ACC112 (cell line): Measurements from ENCODE around the gene COL6A1.

Experiments used
- H2AFZ ChIP-seq: fragments of 200-600 bp; sonication (generic); one replicate; pipeline ENCODE4 v1.6.0; 2017; ENCODE audit warnings: antibody characterized with exemption, low read length; ENCODE audit not compliant: unreplicated experiment
- H3K27ac ChIP-seq: fragments of 200-600 bp; sonication (generic); 2 replicates; pipeline ENCODE4 v1.5.1; 2014; ENCODE audit warnings: low read depth, mild to moderate bottlenecking, antibody characterized with exemption, low read length, moderate library complexity
- H3K27me3 ChIP-seq: fragments of 200-600 bp; sonication (generic); 2 replicates; pipeline ENCODE4 v1.6.1; 2014; ENCODE audit warnings: mild to moderate bottlenecking, antibody characterized with exemption, low read length, moderate library complexity, mixed read lengths; ENCODE audit not compliant: insufficient read depth
- H3K36me3 ChIP-seq: fragments of 200-600 bp; sonication (generic); 2 replicates; pipeline ENCODE4 v1.6.1; 2016; ENCODE audit warnings: mild to moderate bottlenecking, antibody characterized with exemption, low read length, moderate library complexity, mixed read lengths; ENCODE audit not compliant: insufficient read depth
- H3K4me1 ChIP-seq: fragments of 200-600 bp; sonication (generic); one replicate; pipeline ENCODE4 v1.6.1; 2016; ENCODE audit warnings: low read length, mixed read lengths; ENCODE audit not compliant: insufficient read depth, unreplicated experiment, control insufficient read depth
- H3K4me3 ChIP-seq: fragments of 200-600 bp; sonication (generic); 2 replicates; pipeline ENCODE4 v1.5.1; 2014; ENCODE audit warnings: mild to moderate bottlenecking, low read depth, low read length
- H3K79me2 ChIP-seq: fragments of 200-600 bp; sonication (generic); one replicate; pipeline ENCODE4 v1.6.0; 2016; ENCODE audit warnings: low read length; ENCODE audit not compliant: control insufficient read depth, unreplicated experiment, insufficient read depth

The COL6A1 gene

DNA sequence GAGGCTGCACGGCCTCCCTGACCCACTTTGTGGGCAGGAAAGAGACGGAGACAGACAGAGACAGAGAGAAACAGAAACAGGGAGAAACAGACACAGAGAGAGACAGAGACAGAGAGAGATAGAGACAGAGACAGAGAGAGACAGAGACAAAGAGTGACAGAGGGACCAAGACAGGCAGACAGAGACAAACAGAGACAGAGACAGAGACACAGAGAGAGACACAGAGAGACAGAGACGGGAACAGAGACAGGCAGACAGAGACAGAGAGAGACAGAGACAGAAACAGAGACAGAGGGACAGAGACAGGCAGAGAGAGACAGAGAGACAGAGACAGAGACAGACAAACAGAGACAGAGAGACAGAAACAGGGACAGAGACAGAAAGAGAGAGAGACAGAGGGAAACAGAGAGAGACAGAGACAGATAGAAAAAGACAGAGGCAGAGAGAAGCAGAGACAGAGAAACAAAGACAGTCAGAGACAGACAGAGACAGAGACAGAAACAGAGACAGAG lies 3.1 kb downstream of the COL6A1 start:
- H3K79me2 ChIP-seq = peaks cover 67% of the 10 kb centered on the region
- H3K4me1 ChIP-seq = peaks cover 26% of the 10 kb centered on the region
- H3K4me3 ChIP-seq = peak overlapping the region; percentile 99
- peak overlapping the region; percentile 72 for H3K27ac ChIP-seq
- H2AFZ ChIP-seq = no peak overlapping the region
- peaks cover 49% of the 10 kb centered on the region for H3K36me3 ChIP-seq
- no peaks in the 10 kb centered on the region for H3K27me3 ChIP-seq

DNA sequence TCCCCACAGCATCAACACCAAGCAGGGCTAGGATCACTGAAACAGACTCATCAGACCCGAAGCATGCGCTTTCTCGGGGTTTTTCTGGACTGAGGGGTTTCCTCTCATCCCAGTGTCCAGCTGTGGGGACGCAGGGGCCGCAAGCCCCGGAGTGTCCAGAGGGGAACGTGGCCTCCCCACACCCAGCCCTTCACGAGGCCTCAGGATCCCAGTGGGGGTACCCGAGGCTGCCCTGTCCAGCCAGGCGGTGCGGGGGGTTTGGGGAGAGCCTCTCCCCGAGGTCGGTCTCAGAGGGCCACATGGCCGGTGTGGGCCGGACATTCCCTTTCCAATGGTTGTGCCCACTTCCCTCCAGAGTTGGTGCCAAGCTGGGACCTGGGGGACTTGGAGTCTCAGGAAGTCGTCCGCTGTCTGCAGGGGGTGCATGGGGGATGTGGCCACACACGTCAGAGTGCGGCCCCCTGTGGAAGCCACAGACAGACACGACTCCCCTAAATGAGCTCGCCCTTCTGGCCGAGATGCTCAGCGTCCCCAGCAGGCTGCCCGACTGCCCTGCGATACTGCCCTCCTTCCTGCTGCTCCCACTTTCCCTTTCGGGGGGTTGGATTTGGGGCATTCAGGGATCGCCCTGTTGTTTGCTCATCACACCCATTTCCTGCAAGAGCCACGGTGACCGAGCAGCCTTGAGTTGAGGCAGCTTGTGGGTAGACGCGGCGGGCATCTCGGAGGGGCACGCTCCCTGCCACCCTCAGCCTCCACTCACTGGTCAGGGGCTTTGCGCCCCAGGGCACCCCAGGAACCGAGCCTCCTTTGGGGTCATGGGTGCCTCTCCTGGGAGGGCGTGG lies 4.1 kb downstream of the COL6A1 start:
- H3K36me3 ChIP-seq = peaks cover 57% of the 10 kb centered on the region
- H2AFZ ChIP-seq = no peak overlapping the region
- peak overlapping the region; percentile 72 for H3K27ac ChIP-seq

DNA sequence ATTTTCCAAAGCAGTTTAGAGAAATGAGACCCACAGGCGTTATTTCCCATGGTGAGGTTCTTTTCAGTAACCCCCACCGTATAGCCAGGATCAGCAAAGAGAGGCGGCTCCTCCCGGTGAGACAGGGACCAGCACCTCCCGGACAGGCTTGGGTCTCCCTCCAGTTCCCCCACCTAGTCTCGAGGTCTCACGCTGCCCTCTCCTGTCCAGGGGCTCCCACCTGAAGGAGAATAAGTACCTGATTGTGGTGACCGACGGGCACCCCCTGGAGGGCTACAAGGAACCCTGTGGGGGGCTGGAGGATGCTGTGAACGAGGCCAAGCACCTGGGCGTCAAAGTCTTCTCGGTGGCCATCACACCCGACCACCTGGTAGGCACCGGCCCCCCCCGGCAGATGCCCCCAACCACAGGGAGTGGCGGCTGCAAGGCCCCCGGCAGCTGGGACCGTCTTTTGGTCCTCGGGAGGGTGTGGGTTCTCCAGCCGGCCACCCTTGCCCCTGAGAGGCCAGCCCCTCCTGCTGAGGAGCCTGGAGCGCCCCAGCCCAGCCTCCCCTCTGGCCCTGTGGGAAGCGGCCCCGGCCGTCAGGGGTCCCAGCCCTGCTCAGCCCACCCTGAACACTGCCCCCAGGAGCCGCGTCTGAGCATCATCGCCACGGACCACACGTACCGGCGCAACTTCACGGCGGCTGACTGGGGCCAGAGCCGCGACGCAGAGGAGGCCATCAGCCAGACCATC lies 4.9 kb downstream of the COL6A1 start:
- Histone ChIP-seq H3K27ac (0 out of 2 replicates have a peak overlapping the region, but pooled peaks have one; percentile 72), H3K79me2 (peaks cover 67% of the 10 kb centered on the region), H3K4me3 (no peak overlapping the region), H3K36me3 (peaks cover 60% of the 10 kb centered on the region), H3K27me3 (no peaks in the 10 kb centered on the region), H3K4me1 (peaks cover 18% of the 10 kb centered on the region), H2AFZ (no peak overlapping the region)

More for the DNA sequence above, 4.1 kb downstream of the COL6A1 start:
- Histone ChIP-seq H3K4me3 (peak overlapping the region; percentile 99; the same call in 1 of the 2 replicates), H3K27me3 (no peaks in the 10 kb centered on the region), H3K79me2 (peaks cover 67% of the 10 kb centered on the region), H3K4me1 (peaks cover 21% of the 10 kb centered on the region)

DNA sequence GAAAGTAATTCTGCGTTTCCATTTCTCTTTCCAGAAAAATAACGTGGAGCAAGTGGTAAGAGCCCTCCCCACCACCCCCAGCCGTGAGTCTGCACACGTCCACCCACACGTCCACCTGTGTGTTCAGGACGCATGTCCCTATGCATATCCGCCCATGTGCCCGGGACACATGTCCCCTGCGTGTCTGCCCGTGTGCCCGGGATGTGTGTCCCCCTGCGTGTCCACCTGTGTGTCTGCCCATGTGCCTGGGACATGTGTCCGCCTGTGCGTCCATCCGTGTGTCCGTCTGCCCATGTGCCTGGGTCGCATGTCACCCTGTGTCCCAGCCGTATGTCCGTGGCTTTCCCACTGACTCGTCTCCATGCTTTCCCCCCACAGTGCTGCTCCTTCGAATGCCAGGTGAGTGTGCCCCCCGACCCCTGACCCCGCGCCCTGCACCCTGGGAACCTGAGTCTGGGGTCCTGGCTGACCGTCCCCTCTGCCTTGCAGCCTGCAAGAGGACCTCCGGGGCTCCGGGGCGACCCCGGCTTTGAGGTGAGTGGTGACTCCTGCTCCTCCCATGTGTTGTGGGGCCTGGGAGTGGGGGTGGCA lies 5.6 kb downstream of the COL6A1 start:
- Histone ChIP-seq H2AFZ (no peak overlapping the region), H3K4me3 (no peak overlapping the region), H3K27me3 (no peaks in the 10 kb centered on the region), H3K36me3 (peaks cover 67% of the 10 kb centered on the region), H3K27ac (no peak overlapping the region), H3K79me2 (peaks cover 61% of the 10 kb centered on the region), H3K4me1 (peaks cover 18% of the 10 kb centered on the region)

DNA sequence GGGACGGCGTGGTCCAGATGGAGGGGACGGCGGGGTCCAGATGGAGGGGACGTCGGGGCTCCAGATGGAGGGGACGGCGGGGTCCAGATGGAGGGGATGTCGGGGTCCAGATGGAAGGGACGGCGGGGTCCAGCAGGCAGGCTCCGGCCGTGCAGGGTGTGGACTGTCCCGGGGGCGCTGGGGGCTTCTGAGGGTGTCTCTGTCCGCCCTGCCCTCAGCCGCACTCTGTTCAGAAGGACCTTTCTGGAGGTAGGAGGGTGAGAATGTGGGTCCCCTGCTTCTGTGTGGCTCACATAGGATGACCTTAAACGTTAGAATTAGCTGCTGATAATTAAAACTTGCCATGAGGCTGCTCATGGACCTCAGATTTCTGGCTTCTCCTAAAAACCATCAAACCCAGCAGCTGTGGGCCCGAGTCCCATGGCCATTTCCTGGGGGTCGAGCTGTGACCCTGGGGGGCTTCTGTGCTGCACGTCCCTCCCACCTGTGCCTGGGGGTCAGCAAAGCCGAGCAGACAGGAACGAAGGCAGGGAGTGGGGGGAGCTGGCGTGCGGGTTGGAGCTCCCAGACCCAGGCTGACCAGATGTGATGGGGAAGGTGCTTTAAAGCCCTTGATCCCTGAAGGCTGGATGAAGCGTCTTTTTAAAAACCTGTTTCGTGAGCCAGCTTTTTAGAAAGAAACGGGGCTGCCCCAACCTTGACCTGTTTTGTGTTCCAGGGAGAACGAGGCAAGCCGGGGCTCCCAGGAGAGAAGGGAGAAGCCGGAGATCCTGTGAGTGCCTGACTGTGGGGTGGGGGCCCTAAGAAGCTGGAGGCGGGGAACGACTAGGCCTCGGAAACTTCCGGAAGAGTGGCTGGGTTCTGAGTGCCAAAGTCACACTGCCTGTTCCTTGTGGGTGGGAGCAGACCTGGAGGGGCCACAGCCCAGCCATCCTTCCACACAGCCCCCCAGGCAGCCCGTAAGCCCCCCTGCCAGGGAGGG lies 7.1 kb downstream of the COL6A1 start:
- peaks cover 52% of the 10 kb centered on the region for H3K79me2 ChIP-seq
- H3K4me1 ChIP-seq = peaks cover 25% of the 10 kb centered on the region
- H3K36me3 ChIP-seq = peaks cover 70% of the 10 kb centered on the region
- no peak overlapping the region for H3K4me3 ChIP-seq
- no peak overlapping the region for H2AFZ ChIP-seq
- H3K27ac ChIP-seq = 0 out of 2 replicates have a peak overlapping the region, but pooled peaks have one; percentile 26
- H3K27me3 ChIP-seq = no peaks in the 10 kb centered on the region

DNA sequence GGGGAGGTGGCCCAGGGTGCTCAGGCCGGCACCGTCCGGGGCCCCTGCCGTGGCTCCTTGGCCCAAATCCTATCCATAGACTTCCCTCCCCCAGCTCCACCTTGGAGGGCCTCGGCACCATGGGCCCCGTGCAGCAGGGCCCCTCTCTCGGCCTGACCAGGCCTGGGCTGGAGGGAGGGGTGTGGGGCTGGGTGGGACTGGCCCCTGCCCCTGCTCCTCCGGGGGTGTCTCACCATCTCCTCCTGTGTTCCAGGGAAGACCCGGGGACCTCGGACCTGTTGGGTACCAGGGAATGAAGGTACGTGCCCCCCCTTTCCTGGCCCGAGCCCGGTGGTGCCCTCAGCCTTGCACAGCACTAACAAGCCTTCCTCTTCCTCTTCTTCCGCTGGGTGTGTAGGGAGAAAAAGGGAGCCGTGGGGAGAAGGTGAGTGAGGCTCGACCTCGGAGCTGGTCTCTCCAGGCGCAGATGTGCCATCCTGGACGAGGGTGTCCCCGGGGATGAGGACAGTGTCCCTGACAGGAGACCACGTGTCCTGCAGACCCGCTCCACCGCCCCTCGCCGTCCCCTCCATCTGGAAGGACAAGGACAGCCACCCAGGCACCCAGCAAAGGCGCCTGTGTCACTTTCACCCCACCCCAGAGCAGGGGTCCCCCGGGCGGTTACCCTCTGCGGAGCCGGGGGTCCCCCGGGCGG lies 7.9 kb downstream of the COL6A1 start:
- no peak overlapping the region for H3K4me3 ChIP-seq
- peaks cover 70% of the 10 kb centered on the region for H3K36me3 ChIP-seq
- H3K27me3 ChIP-seq = no peaks in the 10 kb centered on the region

DNA sequence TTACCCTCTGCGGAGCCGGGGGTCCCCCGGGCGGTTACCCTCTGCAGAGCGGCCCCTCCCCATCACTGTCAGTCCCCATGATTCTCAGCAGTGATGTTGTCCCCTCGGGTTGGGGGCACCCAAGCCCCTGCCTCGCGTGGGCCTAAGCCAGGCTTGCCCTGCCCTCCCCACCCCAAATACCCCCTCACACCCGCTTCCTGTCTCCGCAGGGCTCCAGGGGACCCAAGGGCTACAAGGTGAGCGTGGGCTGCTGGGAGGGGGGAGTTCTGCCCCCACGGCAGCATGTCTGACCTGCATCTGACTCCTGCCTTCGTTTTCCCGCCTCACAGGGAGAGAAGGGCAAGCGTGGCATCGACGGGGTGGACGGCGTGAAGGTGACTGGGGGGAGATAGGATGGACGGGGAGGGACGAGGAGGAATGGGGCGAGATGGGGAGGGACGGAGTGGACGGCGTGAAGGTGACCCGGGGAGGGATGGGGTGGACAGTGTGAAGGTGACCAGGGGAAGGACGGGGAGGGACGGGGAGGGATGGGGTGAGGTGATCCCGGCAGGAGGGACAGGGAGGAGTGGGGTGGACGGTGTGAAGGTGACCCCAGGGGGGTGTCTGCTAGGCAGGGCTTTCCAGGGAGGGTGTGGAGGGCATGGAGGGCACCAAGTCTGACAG lies 8.6 kb downstream of the COL6A1 start:
- H3K4me1 ChIP-seq = peaks cover 27% of the 10 kb centered on the region
- peaks cover 42% of the 10 kb centered on the region for H3K79me2 ChIP-seq
- peaks cover 70% of the 10 kb centered on the region; the same call in 1 of the 2 replicates for H3K36me3 ChIP-seq
- H3K27ac ChIP-seq = no peak overlapping the region
- no peak overlapping the region for H3K4me3 ChIP-seq
- no peak overlapping the region for H2AFZ ChIP-seq
- no peaks in the 10 kb centered on the region for H3K27me3 ChIP-seq

More for the DNA sequence above, 7.9 kb downstream of the COL6A1 start:
- peaks cover 27% of the 10 kb centered on the region for H3K4me1 ChIP-seq
- no peak overlapping the region for H3K27ac ChIP-seq
- H2AFZ ChIP-seq = no peak overlapping the region
- H3K79me2 ChIP-seq = peaks cover 49% of the 10 kb centered on the region

DNA sequence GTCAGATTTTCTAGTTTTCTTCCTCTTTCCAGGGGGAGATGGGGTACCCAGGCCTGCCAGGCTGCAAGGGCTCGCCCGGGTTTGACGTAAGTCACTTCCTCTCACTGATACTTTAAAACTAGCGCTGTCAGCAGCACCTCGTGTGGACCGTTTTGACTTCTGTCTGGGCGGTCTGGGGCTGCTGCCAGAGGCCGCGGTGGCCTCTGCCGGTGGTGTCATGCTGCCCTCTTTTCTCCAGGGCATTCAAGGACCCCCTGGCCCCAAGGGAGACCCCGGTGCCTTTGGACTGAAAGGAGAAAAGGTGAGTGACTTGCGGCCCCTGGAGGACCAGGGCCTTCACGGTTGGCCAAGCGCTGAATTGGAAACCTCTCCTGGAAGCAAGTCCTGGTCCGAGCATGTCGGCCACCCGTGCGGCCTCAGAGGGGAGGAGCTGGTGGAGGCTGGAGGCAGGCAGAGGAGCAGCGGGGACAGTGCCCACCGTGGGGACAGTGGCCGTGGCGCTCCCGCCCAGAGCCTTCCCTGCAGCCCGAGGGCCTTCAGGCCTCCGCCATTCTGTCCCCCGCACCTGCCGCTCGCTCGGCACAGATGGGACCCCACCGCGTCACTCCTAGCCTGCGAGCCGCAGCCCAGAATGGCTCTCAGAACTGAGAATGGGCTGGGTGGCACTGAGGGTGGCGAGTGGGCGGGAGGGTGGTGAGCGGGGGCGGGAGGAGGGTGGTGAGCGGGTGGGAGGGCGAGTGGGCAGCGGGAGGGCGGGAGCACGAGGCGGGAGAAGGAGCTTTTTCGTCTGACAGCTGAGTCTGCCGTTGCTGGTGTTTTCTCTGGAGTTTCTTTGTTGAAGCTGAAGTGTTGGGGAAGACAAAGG lies 9.4 kb downstream of the COL6A1 start:
- H2AFZ ChIP-seq = no peak overlapping the region
- no peak overlapping the region for H3K4me3 ChIP-seq
- H3K36me3 ChIP-seq = peaks cover 68% of the 10 kb centered on the region; the same call in 1 of the 2 replicates
- no peaks in the 10 kb centered on the region for H3K27me3 ChIP-seq
- peaks cover 29% of the 10 kb centered on the region for H3K4me1 ChIP-seq
- no peak overlapping the region for H3K27ac ChIP-seq
- peaks cover 38% of the 10 kb centered on the region for H3K79me2 ChIP-seq
